Neural progenitor cell (in vitro differentiated cells): ENCODE data around the gene RPL22.

Source experiments
- CTCF ChIP-seq: fragments of 200-600 bp; sonication (generic); IDR thresholded peaks from 2 replicates; pipeline ENCODE4 v1.5.1; 2017; ENCODE audit warnings: antibody characterized with exemption, mild to moderate bottlenecking
- EZH2 ChIP-seq: fragments of 200-600 bp; sonication (generic); IDR thresholded peaks from 2 replicates; pipeline ENCODE4 v1.6.1; 2017; ENCODE audit warnings: antibody characterized with exemption, mild to moderate bottlenecking, moderate library complexity

GRCh38 chr1:6241107-6241886 lies 41.9 kb upstream of the RPL22 start:
- TF ChIP-seq EZH2 = no peak
- TF ChIP-seq CTCF = no peak
